Measurements from ENCODE around the gene STKLD1. TPM values are rescaled to one million over a fixed set of nuclear protein-coding genes. Genes with fewer than 3 reads are reported as not detected.
A peak's percentile ranks its signal among the peaks of the same experiment; 100 is the strongest.

The STKLD1 gene
- total and polyA plus RNA-seq, 9 of the 15 experiments (the other 6 are each of a cell fraction or from before 2014, with no cell fraction given): 0.10 to 0.65 (median 0.33) TPM; not detected in 2

GRCh38 chr9:133375724-133376654 is at the start of gene STKLD1, which contains the start of gene SURF4 (continued):
- TF ChIP-seq ZNF143 (CRISPR knock-in tag; IDR thresholded peaks at IDR 0.05) (0 out of 2 replicates have a peak, but pooled peaks have one; percentile 2), MEF2A (IDR thresholded peaks at IDR 0.05; ENCODE audit: control insufficient read depth, low read depth, low read length) (no peak), ETS1 (conservative IDR thresholded peaks at IDR 0.05; ENCODE audit: control insufficient read depth, low read depth, low read length) (peak; percentile 88), XRCC3 (IDR thresholded peaks at IDR 0.05) (no peak), ZNF277 (CRISPR knock-in tag; IDR thresholded peaks at IDR 0.05; ENCODE audit: borderline replicate concordance) (no peak), ARID4B (CRISPR knock-in tag; IDR thresholded peaks at IDR 0.05) (peak; percentile 88), NR4A1 (CRISPR knock-in tag; IDR thresholded peaks at IDR 0.05) (no peak), NR4A1 (tag; IDR thresholded peaks at IDR 0.05) (no peak), TCF3 (CRISPR knock-in tag; IDR thresholded peaks at IDR 0.05) (0 out of 2 replicates have a peak, but pooled peaks have one; percentile 6), HDAC6 (IDR thresholded peaks at IDR 0.05; ENCODE audit: low read depth, low read length) (no peak), XRCC4 (IDR thresholded peaks at IDR 0.05; ENCODE audit: extremely low read depth, insufficient read depth, insufficient read length) (no peak), MXD1 (CRISPR knock-in tag; IDR thresholded peaks at IDR 0.05; ENCODE audit: borderline replicate concordance, poor library complexity, severe bottlenecking) (no peak), NFIC (IDR thresholded peaks at IDR 0.05) (peak; percentile 6; the same call in 1 of the 2 replicates), SIRT6 (IDR thresholded peaks at IDR 0.05; ENCODE audit: low read depth, low read length) (no peak), MCM2 (IDR thresholded peaks at IDR 0.05; ENCODE audit: low read depth) (no peak), ESRRB (CRISPR knock-in tag; IDR thresholded peaks at IDR 0.05; ENCODE audit: borderline replicate concordance) (no peak), ZNF384 (IDR thresholded peaks at IDR 0.05; ENCODE audit: low read depth, low read length) (no peak), MCM5 (IDR thresholded peaks at IDR 0.05; ENCODE audit: low read depth) (no peak), SAFB (IDR thresholded peaks at IDR 0.05; ENCODE audit: borderline replicate concordance, low read depth, low read length) (peak; percentile 82), ZNF41 (CRISPR knock-in tag; conservative IDR thresholded peaks at IDR 0.05) (no peak), NR1H2 (CRISPR knock-in tag; IDR thresholded peaks at IDR 0.05) (no peak)

Measured in K562 (cell line).